SK-N-SH (cell line): ENCODE results near the gene OLR1. TPM values are rescaled to one million over a fixed set of nuclear protein-coding genes. Genes with fewer than 3 reads are reported as not detected.

ENCODE experiments used
- CTCF ChIA-PET: fragments of 300-600, 350-600 bp; formaldehyde crosslinking; extraction: SDS; loops from one replicate; lab custom pipeline; 2021; lab: Yijun Ruan, JAX
- POLR2A ChIA-PET: fragments of 350-600 bp; sonication (Branson Sonifier 250); formaldehyde crosslinking; extraction: SDS; loops from one replicate; lab custom pipeline; 2020; ENCODE audit warnings: antibody characterized with exemption, inconsistent platforms; lab: Yijun Ruan, JAX
- DNase-seq: peaks from one replicate; pipeline ENCODE4 v3.0.0; 2012
- H2AFZ ChIP-seq: fragments of 200-600 bp; sonication (generic); 2 replicates; pipeline ENCODE4 v1.8.1; 2016; ENCODE audit warnings: antibody characterized with exemption, mild to moderate bottlenecking, low read depth
- H3F3A ChIP-seq: fragments of 200-600 bp; sonication (generic); replicated peaks from 2 replicates; pipeline ENCODE3; 2016; ENCODE audit warnings: antibody characterized with exemption, mild to moderate bottlenecking; ENCODE audit not compliant: insufficient read depth
- H3K27ac ChIP-seq, 2 experiments: fragments of 200-500 bp in 1 of 2; fragments of 200-600 bp in 1 of 2; sonication (Bioruptor generic) in 1 of 2; sonication (generic), shearing (Covaris generic) in 1 of 2; 2 replicates each; pipeline versions ENCODE4 v1.5.1 to v1.6.1; 2014 to 2016; ENCODE audit warnings: low read depth in 2 of 2, inconsistent platforms in 1 of 2, low read length in 1 of 2, mild to moderate bottlenecking in 1 of 2, mixed read lengths in 1 of 2
- H3K27me3 ChIP-seq: fragments of 200-600 bp; sonication (generic), shearing (Covaris generic); 2 replicates; pipeline ENCODE4 v1.6.1; 2016; ENCODE audit warnings: mixed run types; ENCODE audit not compliant: insufficient read depth
- H3K36me3 ChIP-seq, 2 experiments: fragments of 200-500 bp in 1 of 2; fragments of 200-600 bp in 1 of 2; sonication (Bioruptor generic) in 1 of 2; sonication (generic) in 1 of 2; replicated peaks in 1 of 2; 2 replicates each; pipeline versions ENCODE3 to v1.5.1; 2014 to 2016; ENCODE audit warnings: low read length in 1 of 2, mild to moderate bottlenecking in 1 of 2; ENCODE audit not compliant: insufficient read depth in 2 of 2, control insufficient read depth in 1 of 2
- H3K4me1 ChIP-seq, 2 experiments: fragments of 200-500 bp in 1 of 2; fragments of 200-600 bp in 1 of 2; sonication (Bioruptor generic) in 1 of 2; sonication (generic), shearing (Covaris generic) in 1 of 2; 2 replicates each; pipeline versions ENCODE4 v1.5.1 to v1.6.1; 2014 to 2016; ENCODE audit warnings: low read depth in 1 of 2, low read length in 1 of 2, mixed run types in 1 of 2; ENCODE audit not compliant: insufficient read depth in 2 of 2, control insufficient read depth in 1 of 2
- H3K4me2 ChIP-seq: fragments of 200-600 bp; sonication (generic), shearing (Covaris generic); 2 replicates; pipeline ENCODE4 v1.6.1; 2017; ENCODE audit warnings: mixed run types
- H3K4me3 ChIP-seq, 2 experiments: fragments of 200-500 bp in 1 of 2; fragments of 200-600 bp in 1 of 2; sonication (Bioruptor generic) in 1 of 2; sonication (generic), shearing (Covaris generic) in 1 of 2; 2 replicates each; pipeline versions ENCODE4 v1.5.1 to v1.8.1; 2014 to 2016; ENCODE audit warnings: low read depth in 2 of 2, inconsistent platforms in 1 of 2, low read length in 1 of 2, mild to moderate bottlenecking in 1 of 2, mixed read lengths in 1 of 2, moderate library complexity in 1 of 2
- H3K79me2 ChIP-seq: fragments of 200-600 bp; sonication (generic); 2 replicates; pipeline ENCODE4 v1.8.1; 2017; ENCODE audit warnings: mild to moderate bottlenecking; ENCODE audit not compliant: insufficient read depth
- H3K9ac ChIP-seq: fragments of 200-600 bp; sonication (generic); 2 replicates; pipeline ENCODE4 v1.6.1; 2017; ENCODE audit warnings: mixed run types
- H3K9me2 ChIP-seq: fragments of 200-600 bp; sonication (generic); 2 replicates; pipeline ENCODE4 v1.6.1; 2017; ENCODE audit warnings: mixed run types
- H3K9me3 ChIP-seq: fragments of 200-600 bp; sonication (generic); 2 replicates; pipeline ENCODE4 v1.6.1; 2017; ENCODE audit warnings: mixed run types, mild to moderate bottlenecking, moderate library complexity
- H4K20me1 ChIP-seq: fragments of 200-600 bp; sonication (generic); 2 replicates; pipeline ENCODE4 v1.6.1; 2017; ENCODE audit warnings: mild to moderate bottlenecking, mixed run types; ENCODE audit not compliant: insufficient read depth
- CHD2 ChIP-seq: fragments of 150-350 bp; IDR thresholded peaks from 2 replicates; pipeline ENCODE4 v1.6.1; 2018; ENCODE audit warnings: low read length; ENCODE audit not compliant: partially characterized antibody
- FOSL2 ChIP-seq: IDR thresholded peaks from 2 replicates; pipeline ENCODE4 v1.4.0; 2012; ENCODE audit warnings: low read depth, mild to moderate bottlenecking, moderate library complexity, borderline replicate concordance
- FOXJ3 ChIP-seq: sonication (generic); formaldehyde crosslinking; IDR thresholded peaks from 2 replicates; pipeline ENCODE4 v1.5.1; 2020; ENCODE audit warnings: mild to moderate bottlenecking, missing genetic modification reagents
- GATA2 ChIP-seq: sonication (generic); formaldehyde crosslinking; IDR thresholded peaks from 2 replicates; pipeline ENCODE4 v1.5.0; 2020; ENCODE audit warnings: mild to moderate bottlenecking, missing genetic modification reagents
- JUND ChIP-seq: IDR thresholded peaks from 2 replicates; pipeline ENCODE4 v1.4.0; 2012
- MEF2A ChIP-seq: IDR thresholded peaks from 2 replicates; pipeline ENCODE4 v1.4.0; 2012; ENCODE audit warnings: low read depth, borderline replicate concordance
- MXI1 ChIP-seq: IDR thresholded peaks from 2 replicates; pipeline ENCODE4 v1.6.1; 2012; ENCODE audit warnings: mild to moderate bottlenecking, low read depth, low read length, improper control_type of control experiment
- NFIC ChIP-seq: IDR thresholded peaks from 2 replicates; pipeline ENCODE4 v1.4.0; 2012; ENCODE audit warnings: borderline replicate concordance
- NRF1 ChIP-seq: IDR thresholded peaks from 2 replicates; pipeline ENCODE4 v1.6.1; 2012; ENCODE audit warnings: low read depth, mild to moderate bottlenecking, low read length
- POLR2AphosphoS5 ChIP-seq: IDR thresholded peaks from 2 replicates; pipeline ENCODE4 v1.6.1; 2012; ENCODE audit warnings: low read depth, low read length
- RAD21 ChIP-seq: IDR thresholded peaks from 2 replicates; pipeline ENCODE4 v1.6.1; 2012; ENCODE audit warnings: mild to moderate bottlenecking, low read length
- RCOR1 ChIP-seq: fragments of 150-350 bp; IDR thresholded peaks from 2 replicates; pipeline ENCODE4 v1.6.1; 2017; ENCODE audit warnings: antibody characterized with exemption, low read length
- RXRA ChIP-seq: IDR thresholded peaks from 2 replicates; pipeline ENCODE4 v1.4.0; 2012; ENCODE audit warnings: low read depth, mild to moderate bottlenecking, borderline replicate concordance
- SIN3A ChIP-seq: IDR thresholded peaks from 2 replicates; pipeline ENCODE4 v1.6.1; 2012; ENCODE audit warnings: low read depth, mild to moderate bottlenecking, low read length, moderate library complexity, borderline replicate concordance
- SMC3 ChIP-seq: IDR thresholded peaks from 2 replicates; pipeline ENCODE4 v1.6.1; 2012; ENCODE audit warnings: low read depth, low read length, improper control_type of control experiment
- TAF1 ChIP-seq: IDR thresholded peaks from 2 replicates; pipeline ENCODE4 v1.6.1; 2012; ENCODE audit warnings: low read depth, mild to moderate bottlenecking, low read length, moderate library complexity, borderline replicate concordance
- TCF12 ChIP-seq: IDR thresholded peaks from 2 replicates; pipeline ENCODE4 v1.4.0; 2012
- USF2 ChIP-seq: fragments of 150-350 bp; IDR thresholded peaks from 2 replicates; pipeline ENCODE4 v1.6.1; 2017; ENCODE audit warnings: antibody characterized with exemption, low read length, low read depth, borderline replicate concordance
- ZBTB33 ChIP-seq: IDR thresholded peaks from 2 replicates; pipeline ENCODE4 v1.4.0; 2012; ENCODE audit warnings: low read depth, borderline replicate concordance
- WGBS: methylation state at CpG from one replicate; pipeline ENCODE4 v1.1.6; 2017; ENCODE audit warnings: low lambda C conversion rate; 5-methylcytosine and 5-hydroxymethylcytosine counted together
- polyA plus RNA-seq, 3 experiments: library from polyadenylated mRNA; depleted of rRNA; stranded (reverse); fragments of >200 nt; gene quantifications; 2 replicates each; pipeline ENCODE4 v1.2.3, GENCODE V29; 2012
- TF ChIP-seq, protein P1 (sequence below): IDR thresholded peaks from 2 replicates; pipeline ENCODE4 v1.4.0; 2012; ENCODE audit warnings: low read depth, borderline replicate concordance
- TF ChIP-seq, protein P2 (sequence below): IDR thresholded peaks from 2 replicates; pipeline ENCODE4; 2012

OLR1 gene
- polyA plus RNA-seq, 1 of the 3 experiments (the other 2 are of a cell fraction) = not detected

DNA sequence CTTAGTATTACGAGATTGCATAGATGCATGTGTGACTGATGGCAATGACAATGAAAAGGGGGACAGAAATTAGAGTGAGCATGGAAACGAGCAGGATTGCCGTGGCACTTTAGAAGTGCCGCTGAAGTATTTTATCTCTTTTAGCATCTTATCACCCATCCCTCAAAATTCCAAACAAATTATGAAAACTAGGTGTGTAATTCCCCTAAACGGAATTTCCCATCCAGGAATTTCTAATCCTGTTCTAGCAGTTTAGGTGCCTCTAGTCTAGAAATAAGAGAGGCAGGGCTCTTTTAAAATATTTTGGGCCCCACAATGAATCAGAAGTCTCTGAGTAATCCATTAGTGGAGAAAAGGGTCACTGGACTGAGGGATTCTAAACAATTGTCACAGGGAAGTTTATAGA, 7.8 kb upstream of the OLR1 start:
- Histone ChIP-seq H3K27ac (no peak overlapping the region), H3K9me3 (no peaks in the 10 kb centered on the region), H3K27me3 (peaks cover 37% of the 10 kb centered on the region; the same call in 1 of the 2 replicates), H3K36me3 (no peaks in the 10 kb centered on the region), H3K4me1 (no peaks in the 10 kb centered on the region), H3K79me2 (no peaks in the 10 kb centered on the region)
- POLR2A ChIA-PET = no interaction called here
- CTCF ChIA-PET = no interaction called here
- TF ChIP-seq, protein P1, sequence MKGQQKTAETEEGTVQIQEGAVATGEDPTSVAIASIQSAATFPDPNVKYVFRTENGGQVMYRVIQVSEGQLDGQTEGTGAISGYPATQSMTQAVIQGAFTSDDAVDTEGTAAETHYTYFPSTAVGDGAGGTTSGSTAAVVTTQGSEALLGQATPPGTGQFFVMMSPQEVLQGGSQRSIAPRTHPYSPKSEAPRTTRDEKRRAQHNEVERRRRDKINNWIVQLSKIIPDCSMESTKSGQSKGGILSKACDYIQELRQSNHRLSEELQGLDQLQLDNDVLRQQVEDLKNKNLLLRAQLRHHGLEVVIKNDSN = no peak
- TF ChIP-seq TCF12 (no peak), NFIC (no peak), SMC3 (no peak), JUND (no peak), FOSL2 (no peak), MEF2A (no peak), RAD21 (no peak), SIN3A (no peak), GATA2 (CRISPR knock-in tag) (no peak)
- TF ChIP-seq, protein P2, sequence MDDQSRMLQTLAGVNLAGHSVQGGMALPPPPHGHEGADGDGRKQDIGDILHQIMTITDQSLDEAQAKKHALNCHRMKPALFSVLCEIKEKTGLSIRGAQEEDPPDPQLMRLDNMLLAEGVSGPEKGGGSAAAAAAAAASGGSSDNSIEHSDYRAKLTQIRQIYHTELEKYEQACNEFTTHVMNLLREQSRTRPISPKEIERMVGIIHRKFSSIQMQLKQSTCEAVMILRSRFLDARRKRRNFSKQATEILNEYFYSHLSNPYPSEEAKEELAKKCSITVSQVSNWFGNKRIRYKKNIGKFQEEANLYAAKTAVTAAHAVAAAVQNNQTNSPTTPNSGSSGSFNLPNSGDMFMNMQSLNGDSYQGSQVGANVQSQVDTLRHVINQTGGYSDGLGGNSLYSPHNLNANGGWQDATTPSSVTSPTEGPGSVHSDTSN = no peak
- TF ChIP-seq, all 33 proteins: peak for 0
- H3K4me3 ChIP-seq = no peak overlapping the region
- H3K4me2 ChIP-seq = no peak overlapping the region
- H3K9ac ChIP-seq = no peak overlapping the region
- H2AFZ ChIP-seq = no peak overlapping the region
- H3K9me2 ChIP-seq = no peaks in the 10 kb centered on the region
- 5% methylated on average over 5 of the region's 5 CpGs for WGBS
- DNase-seq = no peak
- H3F3A ChIP-seq = no peaks in the 10 kb centered on the region
- no peaks in the 10 kb centered on the region for H4K20me1 ChIP-seq

GRCh38 chr12:10178821-10179220, 6.9 kb upstream of the OLR1 start, which contains the start of gene TMEM52B:
Gene TMEM52B, plus strand, starts transcription at chr12:10179032. Its CDS starts 543 bp downstream, at chr12:10179575.
- DNase-seq = no peak
- Histone ChIP-seq H3K4me1 (no peaks in the 10 kb centered on the region), H4K20me1 (no peaks in the 10 kb centered on the region), H3K79me2 (no peaks in the 10 kb centered on the region), H3K27me3 (peaks cover 31% of the 10 kb centered on the region; the same call in 1 of the 2 replicates), H3K9ac (no peak within 1 kb of the TSS), H3K9me3 (no peaks in the 10 kb centered on the region), H2AFZ (no peak within 1 kb of the TSS), H3F3A (no peaks in the 10 kb centered on the region), H3K9me2 (no peaks in the 10 kb centered on the region), H3K4me2 (0 out of 2 replicates have a peak within 1 kb of the TSS, but pooled peaks have one; percentile 11), H3K36me3 (no peaks in the 10 kb centered on the region), H3K4me3 (no peak within 1 kb of the TSS), H3K27ac (no peak within 1 kb of the TSS)
- POLR2A ChIA-PET = no interaction called here
- TF ChIP-seq, protein P1 = no peak
- no peak for TF ChIP-seq USF2
- TF ChIP-seq RCOR1 = no peak
- TF ChIP-seq SIN3A = no peak
- no peak for TF ChIP-seq SMC3
- no peak for TF ChIP-seq TAF1
- no peak for TF ChIP-seq RXRA
- no peak for TF ChIP-seq POLR2AphosphoS5
- no peak for TF ChIP-seq NFIC
- no peak for TF ChIP-seq NRF1
- no peak for TF ChIP-seq FOXJ3 (CRISPR knock-in tag)
- TF ChIP-seq CHD2 = no peak
- TF ChIP-seq RAD21 = no peak
- TF ChIP-seq TCF12 = no peak
- no peak for TF ChIP-seq MEF2A
- TF ChIP-seq MXI1 = no peak
- TF ChIP-seq ZBTB33 = no peak
- TF ChIP-seq GATA2 (CRISPR knock-in tag) = no peak
- 9% methylated on average over 4 of the region's 4 CpGs for WGBS
- CTCF ChIA-PET = no interaction called here
